Measurements from ENCODE around the gene SLC45A3.

- TF ChIP-seq, protein P1, sequence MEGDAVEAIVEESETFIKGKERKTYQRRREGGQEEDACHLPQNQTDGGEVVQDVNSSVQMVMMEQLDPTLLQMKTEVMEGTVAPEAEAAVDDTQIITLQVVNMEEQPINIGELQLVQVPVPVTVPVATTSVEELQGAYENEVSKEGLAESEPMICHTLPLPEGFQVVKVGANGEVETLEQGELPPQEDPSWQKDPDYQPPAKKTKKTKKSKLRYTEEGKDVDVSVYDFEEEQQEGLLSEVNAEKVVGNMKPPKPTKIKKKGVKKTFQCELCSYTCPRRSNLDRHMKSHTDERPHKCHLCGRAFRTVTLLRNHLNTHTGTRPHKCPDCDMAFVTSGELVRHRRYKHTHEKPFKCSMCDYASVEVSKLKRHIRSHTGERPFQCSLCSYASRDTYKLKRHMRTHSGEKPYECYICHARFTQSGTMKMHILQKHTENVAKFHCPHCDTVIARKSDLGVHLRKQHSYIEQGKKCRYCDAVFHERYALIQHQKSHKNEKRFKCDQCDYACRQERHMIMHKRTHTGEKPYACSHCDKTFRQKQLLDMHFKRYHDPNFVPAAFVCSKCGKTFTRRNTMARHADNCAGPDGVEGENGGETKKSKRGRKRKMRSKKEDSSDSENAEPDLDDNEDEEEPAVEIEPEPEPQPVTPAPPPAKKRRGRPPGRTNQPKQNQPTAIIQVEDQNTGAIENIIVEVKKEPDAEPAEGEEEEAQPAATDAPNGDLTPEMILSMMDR (IDR thresholded peaks at IDR 0.05; ENCODE audit: low read depth, low read length), result no peak
- TF ChIP-seq POLR2A (IDR thresholded peaks at IDR 0.05; ENCODE audit: extremely low read depth, insufficient read length), result no peak
Measured at GRCh38 chr1:205633421-205633976, 46.8 kb downstream of the SLC45A3 start.
